Colonic mucosa (tissue), 4 donors: ENCODE results near the gene ARHGAP15. TPM values are rescaled to one million over a fixed set of nuclear protein-coding genes. Genes with fewer than 3 reads are reported as not detected.

Experiments
- DNase-seq: peaks from one replicate; pipeline ENCODE4 v3.0.0-alpha.2; 2020
- H3K27ac ChIP-seq: fragments of 200-600 bp; one replicate; pipeline ENCODE4 v1.8.0; 2021
- H3K27me3 ChIP-seq: fragments of 200-600 bp; one replicate; pipeline ENCODE4 v1.8.0; 2021
- H3K36me3 ChIP-seq: fragments of 200-600 bp; one replicate; pipeline ENCODE4 v1.8.0; 2021
- H3K4me1 ChIP-seq: fragments of 200-600 bp; one replicate; pipeline ENCODE4 v1.8.0; 2021; ENCODE audit warnings: mild to moderate bottlenecking
- H3K4me3 ChIP-seq: fragments of 200-600 bp; one replicate; pipeline ENCODE4 v1.8.0; 2021
- H3K9ac ChIP-seq, 2 donors: one replicate each; pipeline ENCODE4 v1.7.0; 2013; ENCODE audit warnings: control low read depth in 2 of 2, low read depth in 2 of 2, low read length in 2 of 2
- H3K9me3 ChIP-seq: fragments of 200-600 bp; one replicate; pipeline ENCODE4 v1.8.0; 2021
- intact Hi-C: fragments of 100-400 bp; cut with DNase I; formaldehyde crosslinking; loops from one replicate; pipeline ENCODE4 v1.14.1; 2022
- total RNA-seq, 2 donors: library from RNA; stranded (reverse); fragmentation: NEBNext Ultra II Directional in 1 of 2; extraction: Animal tissue kit (Norgen Biotek cat#: 25700) in 1 of 2; gene quantifications; one replicate each; pipeline ENCODE4 v1.2.1, GENCODE V29; 2021
- TF ChIP-seq, protein P1 (sequence below): fragments of 200-600 bp; IDR thresholded peaks from one replicate; pipeline ENCODE4 v1.8.0; 2022; ENCODE audit warnings: antibody characterized with exemption, mild to moderate bottlenecking
- donor health status: healthy.
- donor health status: DM: no; HTN: no; CAD: no.
- donor health status: DM: no; HTN: no; CAD: no.

The ARHGAP15 gene
- total RNA-seq, 2 donors from 2014 or later: 1.6 to 3.7 TPM

- Histone ChIP-seq H3K9ac (no peak overlapping the region), H3K9me3 (no peaks in the 10 kb centered on the region), H3K27ac (no peak overlapping the region), H3K27me3 (no peaks in the 10 kb centered on the region), H3K4me3 (no peak overlapping the region), H3K4me1 (no peaks in the 10 kb centered on the region), H3K36me3 (no peaks in the 10 kb centered on the region)
- no peak for DNase-seq
- TF ChIP-seq, protein P1, sequence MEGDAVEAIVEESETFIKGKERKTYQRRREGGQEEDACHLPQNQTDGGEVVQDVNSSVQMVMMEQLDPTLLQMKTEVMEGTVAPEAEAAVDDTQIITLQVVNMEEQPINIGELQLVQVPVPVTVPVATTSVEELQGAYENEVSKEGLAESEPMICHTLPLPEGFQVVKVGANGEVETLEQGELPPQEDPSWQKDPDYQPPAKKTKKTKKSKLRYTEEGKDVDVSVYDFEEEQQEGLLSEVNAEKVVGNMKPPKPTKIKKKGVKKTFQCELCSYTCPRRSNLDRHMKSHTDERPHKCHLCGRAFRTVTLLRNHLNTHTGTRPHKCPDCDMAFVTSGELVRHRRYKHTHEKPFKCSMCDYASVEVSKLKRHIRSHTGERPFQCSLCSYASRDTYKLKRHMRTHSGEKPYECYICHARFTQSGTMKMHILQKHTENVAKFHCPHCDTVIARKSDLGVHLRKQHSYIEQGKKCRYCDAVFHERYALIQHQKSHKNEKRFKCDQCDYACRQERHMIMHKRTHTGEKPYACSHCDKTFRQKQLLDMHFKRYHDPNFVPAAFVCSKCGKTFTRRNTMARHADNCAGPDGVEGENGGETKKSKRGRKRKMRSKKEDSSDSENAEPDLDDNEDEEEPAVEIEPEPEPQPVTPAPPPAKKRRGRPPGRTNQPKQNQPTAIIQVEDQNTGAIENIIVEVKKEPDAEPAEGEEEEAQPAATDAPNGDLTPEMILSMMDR: no peak
- intact Hi-C loops: no loop called here
Observed at GRCh38 chr2:143679617-143680016, 550.4 kb downstream of the ARHGAP15 start.

DNA sequence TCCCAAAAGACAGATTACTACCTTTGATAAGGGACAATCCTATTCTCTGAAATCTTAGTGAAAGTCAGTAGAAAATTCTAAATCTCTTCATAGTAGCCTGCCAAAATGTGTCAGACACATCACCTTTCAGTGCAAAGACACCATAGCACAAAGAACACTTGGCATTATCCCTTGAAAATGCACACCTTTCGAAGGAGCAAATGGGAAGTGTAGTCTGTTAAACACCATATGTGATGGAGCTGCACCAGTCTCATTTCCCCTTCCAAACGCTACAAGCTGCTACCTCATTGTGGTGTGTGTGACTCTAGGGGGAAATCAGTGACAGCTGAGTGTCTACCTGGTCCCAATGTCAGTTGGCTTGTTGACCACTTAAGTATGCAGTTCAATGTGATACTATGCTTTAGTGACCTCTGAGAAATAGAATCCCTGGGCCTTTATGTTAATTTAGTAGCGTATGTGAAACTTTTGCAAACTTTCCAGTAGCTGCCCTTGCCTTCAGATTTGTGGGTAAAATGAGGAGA is 551.7 kb downstream of the ARHGAP15 start:
- no peak for DNase-seq
- Histone ChIP-seq H3K36me3 (no peaks in the 10 kb centered on the region), H3K27me3 (no peaks in the 10 kb centered on the region), H3K4me3 (no peak overlapping the region), H3K9me3 (no peaks in the 10 kb centered on the region), H3K27ac (no peak overlapping the region), H3K4me1 (no peaks in the 10 kb centered on the region), H3K9ac (no peak overlapping the region)
- intact Hi-C loops: no loop called here
- TF ChIP-seq, protein P1: no peak

- Histone ChIP-seq H3K4me1 (no peaks in the 10 kb centered on the region), H3K9me3 (no peaks in the 10 kb centered on the region), H3K27ac (no peak overlapping the region), H3K36me3 (no peaks in the 10 kb centered on the region), H3K9ac (no peak overlapping the region), H3K27me3 (no peaks in the 10 kb centered on the region), H3K4me3 (no peak overlapping the region)
- TF ChIP-seq, protein P1: no peak
- DNase-seq: no peak
- intact Hi-C loops: no loop called here
Observed at GRCh38 chr2:143682436-143683055, 553.3 kb downstream of the ARHGAP15 start.

GRCh38 chr2:143683977-143684376 is 554.8 kb downstream of the ARHGAP15 start:
- intact Hi-C loops: no loop called here
- Histone ChIP-seq H3K27me3 (no peaks in the 10 kb centered on the region), H3K4me3 (no peak overlapping the region), H3K4me1 (no peaks in the 10 kb centered on the region), H3K9me3 (no peaks in the 10 kb centered on the region), H3K36me3 (no peaks in the 10 kb centered on the region), H3K9ac (no peak overlapping the region), H3K27ac (no peak overlapping the region)
- TF ChIP-seq, protein P1: no peak
- no peak for DNase-seq

DNA sequence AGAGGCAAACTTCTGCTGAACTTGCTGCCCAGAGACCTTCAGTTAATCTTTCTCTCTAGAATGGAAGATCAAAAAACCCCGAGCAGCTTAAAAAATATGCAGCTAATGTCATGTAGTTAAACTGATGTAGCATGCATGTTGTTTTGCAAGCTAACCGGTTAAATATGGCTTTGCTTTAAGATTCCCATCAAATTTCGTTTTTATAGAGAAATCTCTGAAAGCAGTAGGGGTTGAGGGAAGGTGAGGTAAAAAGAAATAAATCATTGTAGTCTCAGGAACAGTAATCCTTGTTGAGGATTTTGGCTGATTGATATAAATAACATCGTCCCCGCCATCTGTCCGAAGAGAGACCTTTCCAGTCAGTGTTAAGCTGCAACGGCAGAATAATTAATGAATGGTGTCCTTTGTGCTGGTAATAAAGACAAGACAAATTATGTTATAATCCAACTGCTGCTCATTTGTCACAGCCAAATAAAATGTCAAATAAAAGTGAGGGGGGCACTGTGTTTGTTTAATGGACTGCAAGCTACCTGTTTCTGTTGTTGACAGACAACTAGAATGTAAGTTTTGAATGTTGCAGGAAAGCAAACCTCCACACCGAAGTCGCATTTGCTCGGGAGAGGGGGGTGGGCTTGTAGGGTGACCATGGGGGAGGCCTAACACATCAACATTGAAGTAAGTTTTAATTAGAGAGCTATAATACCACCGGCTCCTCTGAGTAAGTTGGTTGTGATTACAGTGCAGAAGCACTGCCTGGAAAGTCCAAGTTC is 555.5 kb downstream of the ARHGAP15 start:
- Histone ChIP-seq H3K36me3 (no peaks in the 10 kb centered on the region), H3K27me3 (no peaks in the 10 kb centered on the region), H3K27ac (no peak overlapping the region), H3K4me1 (no peaks in the 10 kb centered on the region), H3K4me3 (no peak overlapping the region), H3K9ac (no peak overlapping the region), H3K9me3 (no peaks in the 10 kb centered on the region)
- TF ChIP-seq, protein P1: no peak
- DNase-seq: no peak
- intact Hi-C loops: no loop called here
